ENCODE results near the gene IFITM1. TPM values are rescaled to one million over a fixed set of nuclear protein-coding genes. Genes with fewer than 3 reads are reported as not detected.

IFITM1 gene
- polyA plus RNA-seq, 1 donor (not counting 4 experiments of a cell fraction or from before 2014, with no cell fraction given) = 333 TPM

DNA sequence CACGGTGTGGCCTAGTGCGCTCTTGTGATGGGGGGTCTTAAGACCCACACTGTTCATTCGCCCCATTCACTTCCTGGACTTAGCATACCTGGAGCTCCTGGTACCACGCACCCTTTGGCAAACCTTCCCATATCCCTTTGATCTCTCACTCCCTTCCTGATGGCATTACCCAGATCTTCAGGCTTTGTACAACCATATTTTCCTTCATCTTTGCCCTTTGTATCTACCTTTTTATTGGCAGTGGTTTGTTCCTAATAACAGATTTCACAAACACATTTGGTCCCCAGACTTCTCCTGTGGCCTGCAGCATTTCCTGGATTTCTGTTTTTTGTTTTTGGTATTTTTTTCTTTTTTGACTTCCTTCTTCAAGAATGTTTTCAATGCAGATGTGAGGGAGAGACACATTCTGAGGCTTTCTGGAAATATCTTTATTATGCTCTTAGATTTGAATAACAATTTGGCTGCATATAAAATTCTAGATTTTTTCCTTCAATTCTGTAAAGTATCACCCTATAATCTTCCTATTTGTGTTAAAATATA lies 22.9 kb downstream of the IFITM1 start:
- Histone ChIP-seq H3K9ac (ENCODE audit: control insufficient read depth, extremely low read depth, insufficient read depth, low read length) (no peak overlapping the region), H4K20me1 (ENCODE audit: control insufficient read depth, extremely low read depth, insufficient read depth, low read length) (no peaks in the 10 kb centered on the region), H3K9me1 (ENCODE audit: control insufficient read depth, extremely low read depth, insufficient read depth, low read length) (no peaks in the 10 kb centered on the region), H3K4me1 (ENCODE audit: control insufficient read depth, extremely low read depth, insufficient read depth, low read length) (peaks cover 3% of the 10 kb centered on the region), H3K27me3 (ENCODE audit: control insufficient read depth, extremely low read depth, insufficient read depth, low read length) (peaks cover 4% of the 10 kb centered on the region), H3K4me2 (ENCODE audit: control insufficient read depth, extremely low read depth, insufficient read depth, low read depth, low read length) (no peak overlapping the region), H3K4me3 (ENCODE audit: control insufficient read depth in 2 of 3, extremely low read depth in 1 of 3, insufficient read depth in 2 of 3, low read depth in 1 of 3, low read length in 3 of 3) (no peak overlapping the region), H3K9me3 (ENCODE audit: control insufficient read depth, low read depth, low read length) (peaks cover 2% of the 10 kb centered on the region), H3K27ac (ENCODE audit: control insufficient read depth, insufficient read depth, low read length) (no peak overlapping the region), H3K79me2 (ENCODE audit: control insufficient read depth, insufficient read depth, low read length) (no peaks in the 10 kb centered on the region), H3K36me3 (ENCODE audit: control insufficient read depth in 2 of 2, extremely low read depth in 1 of 2, insufficient read depth in 2 of 2, low read length in 2 of 2) (no peaks in the 10 kb centered on the region), H2AFZ (ENCODE audit: control insufficient read depth, low read length) (no peak overlapping the region)
- no peak for TF ChIP-seq EZH2 (IDR thresholded peaks at IDR 0.05; ENCODE audit: low read length)
- TF ChIP-seq, protein P1, sequence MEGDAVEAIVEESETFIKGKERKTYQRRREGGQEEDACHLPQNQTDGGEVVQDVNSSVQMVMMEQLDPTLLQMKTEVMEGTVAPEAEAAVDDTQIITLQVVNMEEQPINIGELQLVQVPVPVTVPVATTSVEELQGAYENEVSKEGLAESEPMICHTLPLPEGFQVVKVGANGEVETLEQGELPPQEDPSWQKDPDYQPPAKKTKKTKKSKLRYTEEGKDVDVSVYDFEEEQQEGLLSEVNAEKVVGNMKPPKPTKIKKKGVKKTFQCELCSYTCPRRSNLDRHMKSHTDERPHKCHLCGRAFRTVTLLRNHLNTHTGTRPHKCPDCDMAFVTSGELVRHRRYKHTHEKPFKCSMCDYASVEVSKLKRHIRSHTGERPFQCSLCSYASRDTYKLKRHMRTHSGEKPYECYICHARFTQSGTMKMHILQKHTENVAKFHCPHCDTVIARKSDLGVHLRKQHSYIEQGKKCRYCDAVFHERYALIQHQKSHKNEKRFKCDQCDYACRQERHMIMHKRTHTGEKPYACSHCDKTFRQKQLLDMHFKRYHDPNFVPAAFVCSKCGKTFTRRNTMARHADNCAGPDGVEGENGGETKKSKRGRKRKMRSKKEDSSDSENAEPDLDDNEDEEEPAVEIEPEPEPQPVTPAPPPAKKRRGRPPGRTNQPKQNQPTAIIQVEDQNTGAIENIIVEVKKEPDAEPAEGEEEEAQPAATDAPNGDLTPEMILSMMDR (optimal IDR thresholded peaks at IDR 0.05 in 1 of 3, IDR thresholded peaks at IDR 0.05 in 1 of 3, conservative IDR thresholded peaks at IDR 0.05 in 1 of 3; ENCODE audit: extremely low read depth in 1 of 3, insufficient read depth in 2 of 3, low read length in 3 of 3) = no peak
- FAIRE-seq (no peak), DNase-seq (ENCODE audit: low read depth, low spot score) (no peak)
- dilution Hi-C loops (cut with MboI; ENCODE audit: extremely low pct_ligation_motif_present, low sequenced_read_pairs) = no loop called here

DNA sequence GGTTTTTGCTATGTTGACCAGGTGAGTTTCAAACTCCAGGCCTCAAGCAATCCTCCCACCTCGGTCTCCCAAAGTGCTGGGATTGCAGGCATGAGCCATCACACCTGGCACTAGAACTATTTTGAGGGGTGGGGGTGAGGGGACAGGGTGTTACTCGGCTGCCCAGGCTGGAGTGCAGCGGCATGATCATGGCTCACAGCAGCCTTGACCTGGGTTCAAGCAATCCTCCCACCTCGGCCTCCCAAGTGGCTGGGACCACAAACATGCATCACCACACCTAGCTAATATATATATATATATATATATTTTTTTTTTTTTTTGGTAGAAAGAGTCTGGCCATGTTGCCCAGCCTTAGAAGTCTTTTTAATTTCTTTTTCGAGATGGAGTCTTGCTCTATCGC lies 23.9 kb downstream of the IFITM1 start:
- H2AFZ ChIP-seq (ENCODE audit: control insufficient read depth, low read length) = no peak overlapping the region

More for the DNA sequence above, 23.9 kb downstream of the IFITM1 start:
- Histone ChIP-seq H3K79me2 (ENCODE audit: control insufficient read depth, insufficient read depth, low read length) (no peaks in the 10 kb centered on the region), H3K27ac (ENCODE audit: control insufficient read depth, insufficient read depth, low read length) (no peak overlapping the region), H3K27me3 (ENCODE audit: control insufficient read depth, extremely low read depth, insufficient read depth, low read length) (peaks cover 4% of the 10 kb centered on the region), H3K36me3 (ENCODE audit: control insufficient read depth in 2 of 2, extremely low read depth in 1 of 2, insufficient read depth in 2 of 2, low read length in 2 of 2) (no peaks in the 10 kb centered on the region), H3K4me1 (ENCODE audit: control insufficient read depth, extremely low read depth, insufficient read depth, low read length) (peaks cover 3% of the 10 kb centered on the region), H3K9me3 (ENCODE audit: control insufficient read depth, low read depth, low read length) (peaks cover 2% of the 10 kb centered on the region), H3K9me1 (ENCODE audit: control insufficient read depth, extremely low read depth, insufficient read depth, low read length) (no peaks in the 10 kb centered on the region), H3K4me3 (ENCODE audit: control insufficient read depth in 2 of 3, extremely low read depth in 1 of 3, insufficient read depth in 2 of 3, low read depth in 1 of 3, low read length in 3 of 3) (no peak overlapping the region), H4K20me1 (ENCODE audit: control insufficient read depth, extremely low read depth, insufficient read depth, low read length) (no peaks in the 10 kb centered on the region), H3K4me2 (ENCODE audit: control insufficient read depth, extremely low read depth, insufficient read depth, low read depth, low read length) (no peak overlapping the region), H3K9ac (ENCODE audit: control insufficient read depth, extremely low read depth, insufficient read depth, low read length) (no peak overlapping the region)
- dilution Hi-C loops (cut with MboI; ENCODE audit: extremely low pct_ligation_motif_present, low sequenced_read_pairs) = no loop called here
- DNase-seq (ENCODE audit: low read depth, low spot score) (no peak), FAIRE-seq (no peak)
- TF ChIP-seq EZH2 (IDR thresholded peaks at IDR 0.05; ENCODE audit: low read length) = no peak
- TF ChIP-seq, protein P1 (optimal IDR thresholded peaks at IDR 0.05 in 1 of 3, IDR thresholded peaks at IDR 0.05 in 1 of 3, conservative IDR thresholded peaks at IDR 0.05 in 1 of 3; ENCODE audit: extremely low read depth in 1 of 3, insufficient read depth in 2 of 3, low read length in 3 of 3) = no peak

Data from keratinocyte (primary cell).